Stimulated activated CD4-positive, alpha-beta T cell treated with anti-CD3 and anti-CD28 coated beads, Interleukin-4, amount 100 ng/mL, for 24 hours (primary cell): ENCODE data around the gene GAL3ST3.
A peak's percentile ranks its signal among the peaks of the same experiment; 100 is the strongest.
"Not testable (repeated sequence)": the region's sequence is repeated elsewhere in the genome, so short reads cannot be mapped to it uniquely, and the experiment has no call there.

Experiments
- DNase-seq: peaks from one replicate; pipeline ENCODE4 v3.0.0-alpha.2; 2020

Gene GAL3ST3

DNA sequence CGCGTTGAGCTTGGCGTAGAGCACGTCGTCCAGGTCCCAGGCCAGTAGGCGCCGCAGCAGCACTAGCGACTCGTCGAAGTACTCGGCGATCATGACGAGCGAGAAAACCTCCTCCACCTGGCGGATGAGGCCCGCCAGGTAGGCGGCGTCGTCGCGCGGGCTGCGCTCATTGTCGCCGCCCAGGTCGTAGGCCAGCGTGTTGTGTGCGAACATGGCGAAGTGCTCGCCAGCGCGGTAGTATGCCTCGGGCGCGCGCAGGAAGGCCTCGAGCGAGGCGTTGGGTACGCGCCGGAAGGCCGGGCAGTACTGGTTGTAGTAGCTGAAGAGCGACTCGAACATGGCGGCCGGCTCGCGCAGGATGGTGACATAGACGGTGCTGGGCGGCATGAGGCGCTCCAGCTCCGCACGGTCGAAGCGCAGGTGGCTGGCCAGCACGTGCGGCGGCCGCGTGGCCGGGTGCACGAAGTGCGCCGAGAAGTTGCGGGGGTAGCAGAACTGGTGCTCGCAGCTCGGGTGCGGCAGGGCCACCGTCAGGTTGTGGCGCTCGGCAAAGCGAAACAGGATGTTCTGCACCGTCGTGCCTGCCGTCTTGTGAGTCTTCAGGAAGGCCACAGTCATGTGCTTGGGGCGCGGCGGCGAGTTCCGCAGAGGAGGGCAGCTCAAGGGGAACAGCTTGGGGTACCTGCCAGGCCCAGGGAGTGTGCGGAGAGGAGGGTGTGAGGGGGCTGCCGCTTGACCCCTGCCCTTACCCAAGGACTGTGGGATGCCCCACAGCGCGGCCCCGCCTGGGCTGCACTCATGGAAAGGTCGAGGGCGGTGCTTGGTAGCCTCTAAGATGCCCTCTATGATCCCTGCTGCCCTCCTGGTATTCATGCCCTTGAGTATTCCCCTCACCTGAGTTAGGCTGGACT, 5.7 kb downstream of the GAL3ST3 start:
- no peak for DNase-seq

DNA sequence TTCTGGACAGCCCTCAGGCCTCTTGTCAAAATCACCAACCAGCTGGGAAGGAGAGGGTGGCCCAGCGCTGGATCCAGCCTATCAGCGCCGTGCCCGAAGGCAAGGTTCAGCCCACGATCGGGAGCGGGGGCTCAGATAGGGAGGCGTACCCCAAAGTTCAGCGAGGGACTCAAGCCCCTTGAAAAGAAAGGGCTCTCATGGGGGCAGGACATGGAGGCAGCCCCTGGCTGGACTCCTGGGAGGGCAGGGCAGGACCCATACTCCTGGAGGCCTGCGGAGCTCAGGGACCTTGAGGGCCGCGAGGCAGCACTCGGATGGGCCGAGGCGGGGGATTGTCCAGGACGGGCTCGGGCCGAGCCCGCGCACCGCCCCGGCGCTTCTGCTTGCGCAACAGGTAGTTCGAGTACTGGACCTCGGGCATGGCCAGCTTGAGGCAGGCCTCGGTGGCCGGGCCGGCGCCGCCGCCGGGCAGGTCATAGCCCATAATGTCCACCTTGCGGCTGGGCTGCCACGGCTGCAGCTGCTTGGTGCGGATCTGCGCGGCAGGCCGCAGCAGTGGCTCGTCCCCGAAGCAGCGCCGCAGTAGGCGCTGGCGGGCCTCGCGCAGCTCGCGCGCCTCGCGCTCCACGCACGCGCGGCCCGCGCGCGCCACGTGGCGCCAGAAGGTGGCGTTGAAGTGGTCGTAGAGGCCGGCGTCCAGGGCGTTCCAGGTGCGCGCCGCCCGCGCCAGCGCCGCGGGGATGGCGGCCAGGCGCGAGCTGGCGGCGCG, 6.5 kb downstream of the GAL3ST3 start:
- no peak for DNase-seq

DNA sequence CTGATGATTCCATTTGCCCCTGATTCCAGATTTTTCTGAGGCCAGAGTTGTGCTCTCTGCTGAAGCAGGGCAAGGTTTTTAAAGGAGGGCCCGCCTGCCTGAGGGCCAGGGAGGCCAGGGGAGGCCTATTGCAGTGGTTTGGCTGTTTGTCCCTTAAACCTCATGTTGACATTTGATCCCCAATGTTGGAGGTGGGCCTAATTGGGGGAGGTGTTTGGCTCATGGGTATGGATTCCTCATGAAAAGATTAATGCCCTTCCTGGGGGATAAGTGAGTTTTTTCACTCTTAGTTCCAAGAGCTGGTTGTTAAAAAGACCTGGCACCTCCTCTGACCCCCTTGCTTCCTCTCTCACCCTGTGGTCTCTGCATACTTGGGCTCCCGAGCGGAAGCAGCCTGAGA, 9.2 kb downstream of the GAL3ST3 start:
- DNase-seq, result no peak

DNA sequence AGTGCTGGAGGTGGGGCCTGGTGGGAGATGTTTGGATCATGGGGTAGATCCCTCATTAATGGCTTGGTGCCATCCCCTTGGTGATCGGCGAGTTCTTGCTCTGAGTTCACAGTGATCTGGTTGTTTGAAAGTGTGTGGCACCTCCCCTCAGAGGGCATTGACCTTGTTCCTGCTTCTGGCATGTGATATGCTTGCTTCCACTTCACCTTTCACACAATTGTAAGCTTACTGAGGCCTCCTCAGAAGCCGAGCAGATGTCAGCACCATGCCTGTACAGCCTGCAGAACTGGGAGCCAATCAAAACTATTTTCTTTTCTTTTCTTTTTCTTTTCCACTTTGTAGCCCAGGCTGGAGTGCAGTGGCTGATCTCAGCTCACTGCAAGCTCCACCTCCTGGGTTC, 11.6 kb downstream of the GAL3ST3 start:
- DNase-seq, result no peak

DNA sequence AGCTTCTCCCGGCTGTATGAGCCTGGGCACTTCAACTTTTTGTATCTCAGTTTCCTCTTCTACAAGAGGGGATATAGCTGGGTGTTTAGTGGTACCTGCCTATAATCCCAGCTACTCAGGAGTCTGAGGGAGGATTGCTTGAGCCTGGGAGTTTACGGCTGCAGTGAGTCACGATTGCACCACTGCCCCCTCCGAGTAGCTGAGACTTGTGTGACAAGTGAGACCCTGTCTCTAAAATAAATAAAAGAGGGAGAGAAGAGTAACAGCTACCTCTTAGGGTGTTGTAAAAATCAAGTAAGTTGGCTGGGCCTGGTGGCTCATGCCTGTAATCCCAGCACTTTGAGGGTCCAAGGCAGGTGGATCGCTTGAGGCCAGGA, 12.6 kb downstream of the GAL3ST3 start:
- DNase-seq, result no peak

DNA sequence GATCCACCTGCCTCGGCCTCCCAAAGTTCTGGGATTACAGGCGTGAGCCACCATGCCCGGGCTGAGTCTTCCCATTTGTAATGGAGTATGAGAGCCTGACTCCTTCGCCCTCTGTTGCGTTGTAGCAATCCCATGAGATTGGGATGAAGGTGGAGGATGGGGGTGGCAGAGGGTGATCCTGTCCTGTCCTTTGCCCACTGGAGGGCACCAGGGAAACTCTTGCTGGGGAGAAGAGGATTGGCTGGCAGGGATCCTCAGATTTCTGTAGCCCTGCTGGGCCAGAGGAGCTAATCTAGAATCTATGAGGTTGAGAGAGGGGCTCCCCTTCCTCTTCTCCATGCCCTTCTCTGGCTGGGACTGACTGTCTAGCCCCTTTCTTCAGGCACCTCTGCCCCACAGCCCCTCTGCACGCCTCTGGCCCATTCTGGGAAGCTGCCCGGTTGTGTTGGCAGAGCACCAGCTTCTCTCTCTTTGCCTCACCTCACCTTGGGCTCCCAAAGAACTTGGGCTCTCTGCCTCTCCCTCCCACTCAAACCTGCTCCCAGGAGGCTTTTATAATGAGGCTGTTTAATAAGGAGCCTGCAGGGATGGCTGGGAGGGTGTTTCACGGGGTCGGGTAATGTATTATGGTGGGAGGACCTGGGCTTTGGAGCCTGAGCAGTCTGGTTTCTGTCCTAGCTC, 13.2 kb downstream of the GAL3ST3 start:
- no peak for DNase-seq

DNA sequence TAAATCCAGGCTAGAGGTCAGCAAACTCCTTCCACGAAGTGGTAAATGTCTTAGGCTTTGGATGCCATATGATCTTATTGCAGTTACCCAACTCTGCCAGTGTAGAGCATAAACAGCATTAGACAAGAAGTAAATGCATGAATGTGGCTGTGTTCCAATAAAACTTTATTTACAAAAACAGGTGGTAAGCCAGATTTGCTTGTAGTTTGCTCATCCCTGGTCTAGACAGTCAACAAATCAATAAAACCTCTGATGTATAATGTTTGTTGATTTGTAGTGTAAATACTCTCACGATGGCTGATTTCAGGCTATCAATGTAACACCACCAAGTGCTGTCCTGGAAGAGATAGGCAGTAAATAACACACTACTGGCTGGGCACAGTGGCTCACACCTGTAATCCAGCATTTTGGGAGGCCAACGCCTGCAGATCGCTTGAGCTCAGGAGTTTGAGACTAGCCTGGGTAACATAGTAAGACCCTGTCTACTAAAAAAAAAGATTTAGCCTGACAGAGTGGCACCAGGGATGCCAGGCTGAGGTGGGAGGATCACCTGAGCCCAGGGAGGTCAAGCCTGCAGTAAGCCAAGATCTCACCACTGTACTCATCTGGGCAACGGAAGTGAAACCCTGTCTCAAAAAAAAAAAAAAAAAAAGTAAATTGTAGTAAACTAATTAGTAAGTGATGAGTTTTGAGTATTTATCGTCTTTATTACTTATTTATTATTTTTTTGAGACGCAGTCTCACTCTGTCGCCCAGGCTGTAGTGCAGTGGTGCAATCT, 15.8 kb downstream of the GAL3ST3 start:
- no peak for DNase-seq

DNA sequence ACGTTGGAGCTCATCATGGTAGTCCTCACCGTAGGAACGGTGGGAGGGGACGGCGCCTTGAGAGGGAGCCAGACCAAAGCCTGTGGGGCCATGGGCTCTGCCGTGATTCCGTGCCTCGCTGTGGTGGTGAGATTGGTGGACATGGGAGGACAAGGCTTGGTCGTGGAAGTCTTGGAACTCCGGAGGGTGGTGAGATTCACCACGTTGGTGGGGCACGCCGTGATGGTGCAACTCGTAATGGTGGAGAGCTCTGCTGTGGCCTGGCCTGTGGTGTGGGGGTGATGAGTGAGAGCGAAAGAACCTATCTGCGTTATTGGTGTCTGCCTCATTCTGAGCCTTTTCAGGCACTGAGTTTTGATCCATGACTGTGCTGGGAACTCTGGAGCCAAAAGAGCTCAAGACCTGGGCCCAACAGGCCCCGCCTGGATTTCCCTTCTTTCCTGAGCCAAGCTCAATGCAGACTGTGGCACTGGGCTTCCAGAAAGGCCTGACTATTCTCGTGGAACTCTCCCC, 22.9 kb downstream of the GAL3ST3 start, which contains the start of gene CATSPER1:
Gene CATSPER1, minus strand, starts transcription at position 463 of the 513 bp plus-strand sequence. Its CDS starts 100 bp downstream, at position 363.
- no peak for DNase-seq

DNA sequence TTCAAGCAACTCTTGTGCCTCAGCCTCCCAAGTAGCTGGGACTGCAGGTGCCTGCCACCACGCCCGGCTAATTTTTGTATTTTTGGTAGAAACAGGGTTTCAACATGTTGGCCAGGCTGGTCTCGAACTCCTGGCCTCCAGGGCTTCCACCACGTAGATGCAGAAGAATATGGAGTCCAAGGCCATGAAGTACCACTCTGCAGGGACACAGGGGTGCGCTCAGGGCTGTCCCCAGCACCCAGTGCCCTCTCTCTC, 25.8 kb downstream of the GAL3ST3 start:
- not testable (repeated sequence) for DNase-seq

DNA sequence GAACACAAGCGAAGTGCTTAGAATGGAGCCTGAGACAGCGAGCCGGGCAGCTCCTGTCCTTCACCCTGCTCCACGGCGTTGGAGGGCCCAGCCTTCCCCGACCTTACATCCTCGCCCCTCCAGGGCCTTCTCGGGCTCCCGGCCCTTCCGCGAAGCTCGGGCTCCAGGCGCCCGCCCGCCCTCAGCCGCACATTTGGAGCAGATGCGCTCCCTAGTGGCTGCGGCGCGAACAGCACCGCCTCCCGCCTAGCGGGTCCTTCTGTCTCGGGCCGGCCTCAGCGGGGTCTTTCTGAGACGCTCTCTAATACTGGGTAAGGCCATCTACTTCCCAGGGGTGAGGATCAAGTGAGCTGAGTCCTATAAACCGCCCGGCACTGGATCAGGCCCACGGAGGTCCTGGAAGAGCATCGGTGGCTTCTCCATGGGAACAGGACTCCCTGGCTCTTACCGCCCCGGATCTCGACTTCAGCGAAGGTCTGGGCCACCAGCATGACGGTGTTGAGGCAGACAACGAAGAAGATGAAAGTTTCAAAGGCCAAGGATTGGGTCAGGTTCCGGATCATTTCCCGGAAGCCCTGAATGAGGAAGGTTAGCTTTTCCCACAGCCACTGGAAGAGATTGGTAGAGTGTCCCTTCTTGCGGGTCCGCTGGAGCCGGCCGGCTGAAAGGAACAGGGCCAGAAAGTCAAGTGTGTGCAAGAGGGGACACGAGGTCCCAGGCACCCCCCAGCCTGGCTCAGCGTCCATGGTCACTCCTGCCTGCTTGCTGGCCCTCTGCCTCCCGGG, 26.4 kb downstream of the GAL3ST3 start:
- peak; percentile 81 for DNase-seq

DNA sequence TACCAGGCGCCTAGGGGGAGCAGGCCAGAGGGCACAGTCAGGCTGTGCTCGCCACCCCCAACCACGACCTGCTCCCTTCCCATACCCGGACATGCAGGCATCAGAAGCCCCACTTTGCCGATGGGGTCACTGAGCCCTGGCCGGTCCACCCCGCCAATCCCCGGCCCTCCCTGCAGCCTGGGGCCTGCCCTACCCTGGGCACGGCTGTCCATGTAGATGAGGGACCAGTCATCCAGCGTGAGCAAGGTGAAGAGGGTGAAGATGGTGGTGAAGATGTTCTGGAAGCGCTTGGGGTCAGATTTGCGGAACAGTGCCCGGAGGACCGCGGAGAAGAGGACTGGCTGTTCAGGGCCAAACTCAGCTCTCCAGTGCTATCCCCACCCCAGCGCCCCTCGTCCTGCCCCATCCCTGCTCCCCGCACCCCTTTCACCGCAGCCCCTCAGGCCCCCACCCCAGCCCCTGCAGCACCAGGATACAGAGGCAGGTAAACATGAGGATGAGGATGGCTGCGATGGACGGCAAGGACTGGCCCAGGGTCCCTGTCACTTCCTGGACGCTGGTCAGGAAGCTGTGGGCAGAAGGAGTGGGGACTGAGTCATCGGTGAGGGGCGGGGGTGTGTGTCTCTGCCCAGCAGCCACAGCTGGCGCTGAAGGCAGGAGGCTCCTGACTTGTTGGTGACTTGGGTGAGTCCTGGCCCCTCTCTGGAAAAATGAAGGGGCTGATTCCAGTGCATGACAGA, 28.2 kb downstream of the GAL3ST3 start:
- DNase-seq, result no peak

DNA sequence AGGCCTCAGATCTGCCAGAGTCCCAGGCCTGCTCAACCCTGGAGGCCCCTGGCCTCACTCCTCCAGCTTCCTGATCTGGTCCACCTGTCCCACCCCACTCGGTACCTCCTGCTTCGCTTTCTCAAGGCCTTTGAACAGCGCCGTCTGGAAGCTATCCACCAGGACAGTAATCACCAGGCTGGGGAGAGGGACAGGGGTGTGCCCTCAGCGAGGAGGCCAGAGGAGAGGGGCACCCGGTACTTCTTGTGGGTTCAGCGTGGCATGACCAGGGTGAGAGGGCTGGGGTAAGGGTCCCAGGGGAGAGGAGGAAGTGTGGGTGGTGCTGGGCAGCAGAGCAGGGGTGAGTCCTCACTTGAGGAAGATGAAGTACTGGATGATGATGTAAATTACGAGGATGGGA, 28.7 kb downstream of the GAL3ST3 start:
- DNase-seq, result no peak

DNA sequence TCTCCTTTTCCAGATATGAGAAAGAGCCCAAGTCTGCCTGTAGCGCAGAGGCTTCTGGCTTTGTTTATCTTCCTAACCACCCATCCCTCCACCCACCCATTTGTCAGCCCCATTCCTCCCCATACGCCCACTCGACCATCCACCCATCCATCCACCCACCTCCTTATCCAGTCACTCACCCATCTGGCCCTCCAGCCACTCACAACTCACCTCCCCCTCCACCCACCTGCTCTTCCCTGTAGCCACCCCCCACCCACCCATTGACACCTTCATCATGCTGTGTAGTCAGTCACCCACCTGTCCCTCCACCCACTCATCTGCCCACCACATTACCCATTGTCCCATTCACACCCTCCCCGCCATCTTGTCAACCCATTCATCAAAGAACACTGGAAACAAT, 31.6 kb downstream of the GAL3ST3 start:
- DNase-seq, result no peak

DNA sequence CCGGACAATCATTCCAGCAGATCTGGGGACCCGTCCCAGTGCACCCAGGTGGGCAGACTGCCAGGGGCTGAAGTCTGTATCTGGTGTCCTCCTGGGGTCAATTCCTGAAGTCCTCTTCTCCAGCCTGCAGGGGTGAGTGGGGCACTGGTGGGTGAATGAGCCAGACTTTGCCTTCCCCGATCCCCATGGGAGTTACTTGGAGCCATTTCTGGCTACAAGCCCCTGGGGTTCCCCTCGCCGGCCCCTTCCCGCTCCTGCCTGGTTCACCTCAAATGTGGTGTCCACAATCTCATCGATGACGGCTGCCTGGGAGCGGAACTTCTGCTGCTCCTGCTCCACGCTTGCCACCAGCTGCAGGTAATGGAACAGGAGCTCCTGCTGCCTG, 32.2 kb downstream of the GAL3ST3 start:
- DNase-seq, result no peak

DNA sequence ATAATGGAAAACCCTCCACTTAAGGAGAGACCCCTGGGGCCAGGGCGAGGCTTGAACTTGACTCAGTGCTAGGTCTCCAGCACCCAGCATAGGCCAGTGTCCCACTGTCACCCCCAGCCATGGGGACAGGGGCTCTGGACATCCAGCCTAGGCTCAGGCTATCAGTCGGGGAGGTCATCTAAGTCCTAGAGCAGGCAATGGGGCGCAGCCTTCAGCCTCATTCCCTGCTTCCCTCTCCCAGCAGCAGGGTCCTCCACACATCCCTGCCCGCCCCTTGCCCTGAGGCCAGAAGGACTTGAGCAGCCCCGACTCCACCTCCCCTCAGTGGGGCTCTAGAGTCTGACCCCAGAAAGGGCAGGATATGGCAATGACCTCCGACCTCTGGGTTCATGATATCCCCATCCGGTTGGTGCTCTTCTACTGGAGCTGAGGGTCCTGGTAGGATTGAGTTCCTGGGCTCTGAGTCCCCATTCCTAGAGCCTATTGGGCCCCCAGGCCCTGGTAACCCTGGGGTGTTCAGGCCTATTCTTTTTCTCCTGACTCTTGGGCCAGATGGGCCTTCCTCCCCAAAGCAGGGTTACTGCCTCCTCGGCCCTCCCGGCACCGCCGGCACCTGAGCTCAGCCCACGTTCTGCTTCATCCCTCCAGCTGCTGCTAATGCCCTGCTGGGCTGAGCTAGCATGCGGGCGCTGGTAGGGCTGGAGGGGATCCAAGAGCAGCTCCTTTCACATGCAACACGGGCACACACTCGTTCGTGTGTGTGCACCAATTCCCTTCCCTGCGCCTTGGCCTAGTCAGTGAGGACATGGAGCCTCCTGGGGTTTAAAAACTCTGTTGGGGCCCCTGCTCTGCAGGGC, 32.8 kb downstream of the GAL3ST3 start:
- DNase-seq, result no peak

DNA sequence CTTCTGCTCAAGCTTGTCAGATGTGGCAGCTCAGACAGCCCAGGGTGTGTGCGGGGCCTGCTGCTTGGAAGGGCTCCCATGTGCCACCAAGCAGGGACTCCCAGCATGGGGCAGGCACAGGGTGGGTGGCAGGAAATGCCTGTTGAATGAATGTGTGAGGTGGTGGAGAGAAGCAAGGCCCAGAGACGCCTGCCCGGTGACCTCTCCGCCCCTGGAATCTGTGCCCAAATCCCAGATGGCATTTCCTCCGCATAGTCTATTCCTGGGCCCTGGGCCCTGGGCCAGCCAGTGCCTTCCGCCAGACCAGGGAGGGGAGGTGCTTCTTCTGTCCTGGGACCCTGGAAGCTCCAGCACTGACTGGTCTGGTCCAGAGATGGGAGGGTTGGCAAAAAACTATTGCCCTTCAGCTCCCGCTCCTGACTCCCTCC, 33.5 kb downstream of the GAL3ST3 start:
- no peak for DNase-seq

DNA sequence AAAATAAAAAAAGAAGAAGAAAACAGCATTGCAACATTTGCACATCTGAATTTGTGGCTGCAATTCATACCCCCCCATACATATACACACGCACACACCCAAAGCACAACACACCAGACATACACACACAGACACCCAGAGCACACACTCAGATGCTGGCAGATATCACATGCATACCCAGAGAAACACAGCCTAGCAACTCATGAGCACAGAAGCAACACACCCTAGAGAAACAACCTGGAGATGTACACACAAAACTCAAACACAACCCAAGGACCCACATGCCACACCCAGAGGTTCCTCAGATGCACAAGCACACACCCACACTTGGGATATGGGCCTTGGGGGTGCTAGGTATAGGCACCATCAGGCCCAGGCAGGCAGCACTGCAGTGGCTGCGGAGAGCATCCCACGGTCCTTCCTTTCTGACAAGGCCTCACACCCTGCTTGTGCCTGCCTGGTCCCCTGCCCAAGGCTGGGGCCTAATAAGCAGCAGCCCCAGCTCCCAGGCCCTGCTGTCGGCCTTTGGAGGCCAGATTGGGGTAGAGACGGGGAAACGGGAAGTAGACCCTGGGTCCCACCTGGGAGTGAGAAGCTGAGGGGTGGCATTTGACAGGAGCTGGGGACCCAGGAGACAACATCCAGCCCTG, 34.0 kb downstream of the GAL3ST3 start:
- DNase-seq, result no peak

DNA sequence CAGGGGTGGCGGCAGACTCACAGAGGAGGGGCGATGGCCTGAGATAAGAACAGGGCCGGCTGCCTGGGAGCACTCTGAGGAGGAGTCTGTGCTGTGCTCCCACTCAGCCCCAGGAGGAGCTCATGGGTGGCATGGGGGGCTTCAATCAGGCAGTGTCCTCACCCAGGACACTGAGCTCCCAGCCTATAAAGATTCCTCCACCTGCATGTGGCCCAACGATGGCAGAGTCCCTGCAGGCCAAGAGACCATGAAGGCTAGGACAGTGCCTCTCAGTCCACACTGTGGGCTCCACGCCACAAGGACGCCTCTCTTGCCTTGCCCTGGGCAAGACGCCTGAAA, 35.2 kb downstream of the GAL3ST3 start:
- no peak for DNase-seq

DNA sequence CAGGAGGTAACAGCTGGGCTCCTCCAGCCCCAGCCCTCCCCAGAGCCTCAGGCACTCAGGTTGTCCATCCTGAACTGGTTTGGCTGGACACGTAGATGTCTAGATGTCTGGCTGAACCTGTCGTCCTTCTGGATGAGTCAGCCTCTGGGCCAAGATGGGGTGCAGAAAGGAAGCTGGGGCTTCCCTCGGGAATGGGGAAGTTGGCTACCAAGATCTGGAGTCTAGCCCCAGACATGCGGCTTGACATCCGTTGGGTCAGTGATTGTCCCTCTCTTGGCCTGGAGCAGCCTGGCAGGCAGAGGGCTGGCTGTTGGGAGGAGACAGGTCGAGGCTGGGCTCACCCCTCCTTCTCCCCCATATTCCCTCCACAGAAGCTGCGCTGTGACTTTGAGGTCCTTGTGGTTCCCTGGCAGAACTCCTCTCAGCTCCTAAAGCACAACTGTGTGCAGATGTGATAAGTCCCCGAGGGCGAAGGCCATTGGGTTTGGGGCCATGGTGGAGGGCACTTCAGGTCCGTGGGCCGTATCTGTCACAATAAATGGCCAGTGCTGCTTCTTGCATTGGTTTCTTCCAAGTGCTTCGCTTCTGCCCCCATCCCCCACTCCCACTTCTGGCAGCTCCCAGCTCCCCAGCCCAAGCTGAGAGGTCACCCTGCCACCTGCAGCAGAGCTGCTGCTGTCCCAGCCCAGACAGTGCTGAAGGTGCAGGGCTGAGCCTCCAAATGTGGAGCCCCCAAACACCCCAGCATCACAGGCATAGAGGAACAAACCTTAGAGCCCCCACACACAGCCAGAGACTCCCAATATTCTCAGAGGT, 35.8 kb downstream of the GAL3ST3 start:
- no peak for DNase-seq
